ENCODE measurements around the gene POLR1H. TPM values are rescaled to one million over a fixed set of nuclear protein-coding genes. Genes with fewer than 3 reads are reported as not detected.

The POLR1H gene
- total RNA-seq, 2 donors from 2014 or later, result 7.6 to 18.7 TPM

DNA sequence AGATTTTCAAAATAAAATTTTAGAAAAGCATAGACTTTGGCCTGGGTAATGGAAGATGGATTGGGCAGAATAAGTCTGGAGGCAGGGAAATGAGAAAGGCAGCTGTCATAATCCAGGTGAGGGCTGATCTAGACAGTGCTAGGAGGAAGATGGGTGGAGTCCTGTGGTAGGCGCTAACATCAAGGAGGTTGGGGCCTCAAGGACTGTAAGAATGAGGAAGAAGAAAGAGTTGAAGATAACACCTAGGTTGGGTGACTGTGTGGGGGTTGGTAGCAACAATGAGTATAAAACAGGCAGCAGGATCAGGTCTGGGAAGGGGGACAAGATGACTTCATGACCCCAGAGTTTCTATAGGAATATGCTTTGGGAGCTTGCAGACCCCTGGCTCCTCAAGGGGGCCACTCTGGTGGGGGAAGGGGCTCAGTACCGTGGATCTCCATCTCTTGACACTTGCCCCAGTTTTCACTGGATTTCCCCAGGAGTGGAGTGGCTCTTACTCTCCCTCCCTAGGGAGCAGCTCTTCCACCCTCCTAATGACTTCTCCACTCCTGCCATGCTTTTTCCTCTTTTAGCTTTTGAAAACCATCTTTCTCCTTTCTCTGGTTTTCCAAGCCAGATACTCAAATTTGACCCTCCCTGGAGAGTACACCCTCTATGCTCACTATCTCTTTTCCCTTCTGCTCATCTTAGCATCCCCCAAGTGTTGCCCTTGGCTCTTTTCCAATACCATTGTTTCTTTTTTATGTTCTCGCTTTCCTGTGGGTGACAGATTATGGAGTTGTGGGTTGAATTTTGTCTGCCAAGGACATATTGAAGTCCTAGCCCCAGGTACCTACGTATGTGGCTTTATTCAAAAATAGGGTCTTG is 37.1 kb downstream of the POLR1H start:
- Histone ChIP-seq H3K9me3 (no peaks in the 10 kb centered on the region), H3K4me1 (peaks cover 29% of the 10 kb centered on the region), H3K4me3 (no peak overlapping the region), H3K27ac (no peak overlapping the region), H3K36me3 (replicated peaks in 1 of 2; ENCODE audit: insufficient read depth in 1 of 2, low read depth in 2 of 2) (no peaks in the 10 kb centered on the region), H3K27me3 (no peaks in the 10 kb centered on the region)
- TF ChIP-seq, protein P1, sequence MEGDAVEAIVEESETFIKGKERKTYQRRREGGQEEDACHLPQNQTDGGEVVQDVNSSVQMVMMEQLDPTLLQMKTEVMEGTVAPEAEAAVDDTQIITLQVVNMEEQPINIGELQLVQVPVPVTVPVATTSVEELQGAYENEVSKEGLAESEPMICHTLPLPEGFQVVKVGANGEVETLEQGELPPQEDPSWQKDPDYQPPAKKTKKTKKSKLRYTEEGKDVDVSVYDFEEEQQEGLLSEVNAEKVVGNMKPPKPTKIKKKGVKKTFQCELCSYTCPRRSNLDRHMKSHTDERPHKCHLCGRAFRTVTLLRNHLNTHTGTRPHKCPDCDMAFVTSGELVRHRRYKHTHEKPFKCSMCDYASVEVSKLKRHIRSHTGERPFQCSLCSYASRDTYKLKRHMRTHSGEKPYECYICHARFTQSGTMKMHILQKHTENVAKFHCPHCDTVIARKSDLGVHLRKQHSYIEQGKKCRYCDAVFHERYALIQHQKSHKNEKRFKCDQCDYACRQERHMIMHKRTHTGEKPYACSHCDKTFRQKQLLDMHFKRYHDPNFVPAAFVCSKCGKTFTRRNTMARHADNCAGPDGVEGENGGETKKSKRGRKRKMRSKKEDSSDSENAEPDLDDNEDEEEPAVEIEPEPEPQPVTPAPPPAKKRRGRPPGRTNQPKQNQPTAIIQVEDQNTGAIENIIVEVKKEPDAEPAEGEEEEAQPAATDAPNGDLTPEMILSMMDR (IDR thresholded peaks at IDR 0.05), result no peak
- intact Hi-C loops (cut with DNase I), result no loop called here
- no peak for DNase-seq
- 63 to 71% methylated on average over 4 of the region's 4 CpGs for WGBS, 2 donors
- ATAC-seq, result no peak

- TF ChIP-seq, protein P1 (IDR thresholded peaks at IDR 0.05), result no peak
- no peak for TF ChIP-seq POLR2A (IDR thresholded peaks at IDR 0.05)
- Histone ChIP-seq H3K4me1 (peaks cover 36% of the 10 kb centered on the region), H3K27ac (no peak overlapping the region), H3K9me3 (no peaks in the 10 kb centered on the region), H3K27me3 (no peaks in the 10 kb centered on the region), H3K4me3 (no peak overlapping the region), H3K36me3 (replicated peaks in 1 of 2; ENCODE audit: insufficient read depth in 1 of 2, low read depth in 2 of 2) (no peaks in the 10 kb centered on the region)
- intact Hi-C loops (cut with DNase I), result no loop called here
- DNase-seq (no peak), ATAC-seq (no peak)
- WGBS, 2 donors, result 39 to 48% methylated on average over 8 of the region's 8 CpGs
These were observed 39.1 kb downstream of the POLR1H start for GRCh38 chr6:30100154-30100553.

GRCh38 chr6:30100585-30101443 is 39.7 kb downstream of the POLR1H start:
- no peaks in the 10 kb centered on the region for H3K36me3 ChIP-seq (replicated peaks in 1 of 2; ENCODE audit: insufficient read depth in 1 of 2, low read depth in 2 of 2)
- H3K9me3 ChIP-seq, result no peaks in the 10 kb centered on the region
- H3K27me3 ChIP-seq, result no peaks in the 10 kb centered on the region
- TF ChIP-seq, protein P1 (IDR thresholded peaks at IDR 0.05), result peak in 2 of 7 experiments; percentile 0 to 27
- TF ChIP-seq POLR2A (IDR thresholded peaks at IDR 0.05), result peak in 1 of 3 donors; percentile 28
- DNase-seq (peak; percentile 53 to 72 (median 58)), ATAC-seq (peak; percentile 48)
- peak overlapping the region in 1 of 2 donors; percentile 18 for H3K4me3 ChIP-seq
- intact Hi-C loops (cut with DNase I), result no loop called here
- peak overlapping the region in 2 of 4 donors; percentile 0 to 30 for H3K27ac ChIP-seq
- peaks cover 36% of the 10 kb centered on the region for H3K4me1 ChIP-seq
- 2 to 4% methylated on average over 18 to 47 of the region's 47 CpGs for WGBS, 2 donors

DNA sequence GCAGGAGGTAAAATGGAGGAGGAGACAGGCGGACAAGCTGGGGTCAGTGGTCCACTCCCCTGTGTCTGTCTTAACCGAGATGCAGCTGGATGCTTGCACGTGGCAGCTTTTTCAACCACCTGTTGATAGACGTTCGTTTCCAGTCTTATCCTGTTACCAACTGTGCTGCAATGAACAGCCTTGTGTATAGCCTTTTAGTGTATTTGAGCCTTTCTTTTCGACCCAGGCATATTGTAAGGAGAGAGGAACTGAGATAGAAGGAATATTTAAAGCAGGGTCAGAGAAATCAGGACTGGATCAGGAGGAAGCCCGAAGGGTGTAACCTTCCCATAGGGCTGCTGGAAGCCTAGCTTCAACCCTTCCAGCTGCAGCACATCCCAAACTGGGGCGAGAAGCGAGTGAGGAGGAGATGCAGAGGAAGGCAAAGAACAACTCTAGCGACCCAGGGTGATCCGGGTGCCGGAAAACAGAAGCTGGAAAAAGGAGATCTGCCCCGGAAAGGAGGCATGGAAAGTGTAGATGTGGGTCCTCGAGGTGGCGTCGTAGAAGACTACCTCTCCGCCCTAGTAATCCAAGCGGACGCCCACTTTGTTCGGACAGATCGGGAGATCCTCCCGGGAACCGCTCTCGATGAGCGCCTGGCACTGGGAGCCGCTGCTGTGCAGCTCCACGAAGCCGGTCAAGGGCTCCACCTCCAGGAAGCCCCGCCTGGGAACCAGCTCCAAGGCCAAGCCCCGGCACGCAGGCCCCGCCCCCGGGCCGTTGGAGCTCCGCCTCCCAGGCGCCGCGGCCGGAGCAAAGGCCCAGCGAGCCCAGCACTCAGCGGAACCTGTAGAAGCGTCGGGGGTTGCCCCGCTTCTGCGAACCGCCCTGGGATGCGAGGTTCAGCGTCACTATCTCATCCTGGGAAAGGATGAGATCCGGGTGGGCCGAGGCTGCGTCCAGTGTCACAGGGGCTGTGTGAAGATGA is 40.7 kb downstream of the POLR1H start:
- WGBS, 2 donors, result 1 to 2% methylated on average over 24 to 49 of the region's 51 CpGs
- H3K36me3 ChIP-seq (replicated peaks in 1 of 2; ENCODE audit: insufficient read depth in 1 of 2, low read depth in 2 of 2), result no peaks in the 10 kb centered on the region
- H3K27ac ChIP-seq, result peak overlapping the region in 3 of 4 donors; percentile 34 to 54 (median 37)
- TF ChIP-seq, protein P1 (IDR thresholded peaks at IDR 0.05), result peak in 2 of 7 experiments; percentile 6 to 9
- TF ChIP-seq POLR2A (IDR thresholded peaks at IDR 0.05), result peak; percentile 38 to 78 (median 73)
- DNase-seq (peak; percentile 89 to 95 (median 94)), ATAC-seq (peak; percentile 91)
- H3K9me3 ChIP-seq, result no peaks in the 10 kb centered on the region
- H3K4me3 ChIP-seq, result no peak overlapping the region
- no peaks in the 10 kb centered on the region for H3K27me3 ChIP-seq
- H3K4me1 ChIP-seq, result peaks cover 36% of the 10 kb centered on the region
- intact Hi-C loops (cut with DNase I), result no loop called here
